HFF-Myc (cell line): ENCODE results near the gene OPCML.

Experiments used
- DNase-seq: peaks from one replicate; pipeline ENCODE4 v3.0.0-alpha.2; 2011; ENCODE audit warnings: low read depth; ENCODE audit errors: extremely low read depth
- H3K4me3 ChIP-seq: replicated peaks from 2 replicates; pipeline ENCODE4 v1.5.1; 2011; ENCODE audit warnings: low read depth, mild to moderate bottlenecking, control low read depth, low read length
- TF ChIP-seq, protein P1 (sequence below): IDR thresholded peaks from 2 replicates; pipeline ENCODE4 v1.5.1; 2012; ENCODE audit warnings: mild to moderate bottlenecking, low read depth, low read length, control low read depth; ENCODE audit errors: missing control alignments

The OPCML gene

DNA sequence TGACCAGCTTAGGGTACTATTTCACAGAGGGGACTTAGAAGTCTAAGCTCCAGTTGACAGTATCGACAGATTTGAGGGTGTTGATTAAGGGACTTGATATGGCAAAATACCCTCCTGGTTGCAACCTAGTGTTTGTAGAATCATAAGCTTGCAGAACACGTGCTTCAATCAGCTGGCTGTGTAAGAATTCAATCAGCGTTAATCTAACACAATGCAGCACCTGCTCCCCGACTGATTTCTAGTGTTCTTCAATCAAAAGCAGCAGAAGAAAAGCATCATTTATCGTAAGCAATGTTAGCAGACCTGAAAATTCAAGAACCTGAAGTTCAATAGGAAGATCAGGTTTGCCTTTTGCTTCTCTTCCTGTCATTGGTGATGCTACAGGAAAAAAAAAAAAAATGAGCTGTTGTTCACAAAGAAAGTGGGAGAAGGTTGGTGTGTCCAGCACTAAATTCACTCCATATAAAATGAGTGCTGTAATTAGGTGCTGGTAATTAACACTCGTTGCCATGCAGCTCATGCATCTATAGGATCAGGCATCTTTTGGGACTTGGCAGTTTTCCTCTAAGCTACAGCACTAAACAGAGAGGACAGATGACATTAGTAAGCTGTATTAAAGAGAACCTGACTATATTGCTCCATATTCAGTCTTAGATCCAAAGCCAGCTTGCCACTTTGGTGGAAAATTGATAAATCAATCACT lies 840.3 kb downstream of the OPCML start:
- DNase-seq = no peak
- TF ChIP-seq, protein P1, sequence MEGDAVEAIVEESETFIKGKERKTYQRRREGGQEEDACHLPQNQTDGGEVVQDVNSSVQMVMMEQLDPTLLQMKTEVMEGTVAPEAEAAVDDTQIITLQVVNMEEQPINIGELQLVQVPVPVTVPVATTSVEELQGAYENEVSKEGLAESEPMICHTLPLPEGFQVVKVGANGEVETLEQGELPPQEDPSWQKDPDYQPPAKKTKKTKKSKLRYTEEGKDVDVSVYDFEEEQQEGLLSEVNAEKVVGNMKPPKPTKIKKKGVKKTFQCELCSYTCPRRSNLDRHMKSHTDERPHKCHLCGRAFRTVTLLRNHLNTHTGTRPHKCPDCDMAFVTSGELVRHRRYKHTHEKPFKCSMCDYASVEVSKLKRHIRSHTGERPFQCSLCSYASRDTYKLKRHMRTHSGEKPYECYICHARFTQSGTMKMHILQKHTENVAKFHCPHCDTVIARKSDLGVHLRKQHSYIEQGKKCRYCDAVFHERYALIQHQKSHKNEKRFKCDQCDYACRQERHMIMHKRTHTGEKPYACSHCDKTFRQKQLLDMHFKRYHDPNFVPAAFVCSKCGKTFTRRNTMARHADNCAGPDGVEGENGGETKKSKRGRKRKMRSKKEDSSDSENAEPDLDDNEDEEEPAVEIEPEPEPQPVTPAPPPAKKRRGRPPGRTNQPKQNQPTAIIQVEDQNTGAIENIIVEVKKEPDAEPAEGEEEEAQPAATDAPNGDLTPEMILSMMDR = no peak
- no peak overlapping the region for H3K4me3 ChIP-seq

- TF ChIP-seq, protein P1 = no peak
- no peak overlapping the region for H3K4me3 ChIP-seq
- no peak for DNase-seq
These were observed 845.4 kb downstream of the OPCML start for GRCh38 chr11:132686886-132687285.

- H3K4me3 ChIP-seq = no peak overlapping the region
- TF ChIP-seq, protein P1 = no peak
- DNase-seq = no peak
These were observed 847.1 kb downstream of the OPCML start for GRCh38 chr11:132685174-132685611.

DNA sequence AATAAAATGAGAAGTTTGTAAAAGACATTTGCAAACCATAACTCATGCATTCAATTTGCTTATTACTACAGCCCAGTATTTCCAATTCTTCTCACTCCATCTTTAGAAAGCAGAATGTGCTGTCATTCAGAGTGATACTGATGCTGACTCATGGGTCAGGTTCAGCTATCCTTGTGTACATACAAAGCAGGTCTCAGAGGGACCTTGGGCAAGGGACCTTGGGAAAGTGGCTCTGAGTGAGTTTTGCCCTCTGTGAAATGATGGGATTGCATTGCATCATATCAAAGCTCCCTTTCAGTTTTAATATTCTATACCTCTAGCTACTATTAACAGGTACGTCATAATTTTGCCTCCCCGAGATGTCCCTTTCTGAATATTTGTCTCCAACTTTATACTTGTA lies 848.7 kb downstream of the OPCML start:
- no peak for DNase-seq
- no peak overlapping the region for H3K4me3 ChIP-seq
- TF ChIP-seq, protein P1 = no peak

- no peak for DNase-seq
- no peak overlapping the region for H3K4me3 ChIP-seq
- TF ChIP-seq, protein P1 = no peak
These were observed 850.3 kb downstream of the OPCML start for GRCh38 chr11:132681971-132682370.

- TF ChIP-seq, protein P1 = no peak
- no peak for DNase-seq
- H3K4me3 ChIP-seq = no peak overlapping the region
These were observed 851.7 kb downstream of the OPCML start for GRCh38 chr11:132680584-132680983.

- no peak overlapping the region for H3K4me3 ChIP-seq
- TF ChIP-seq, protein P1 = no peak
- DNase-seq = no peak
These were observed 858.1 kb downstream of the OPCML start for GRCh38 chr11:132674151-132674550.
